Measurements from ENCODE around the gene IP6K1.

- TF ChIP-seq POLR2A (IDR thresholded peaks at IDR 0.05): no peak
- TF ChIP-seq CTCF (IDR thresholded peaks at IDR 0.05 in 4 of 5, conservative IDR thresholded peaks at IDR 0.05 in 1 of 5): no peak
Observed at GRCh38 chr3:49713336-49714105, 72.8 kb downstream of the IP6K1 start.

Measured in gastrocnemius medialis (tissue), 4 donors.